GM23338 (cell line): ENCODE measurements around the gene SCO1. TPM values are rescaled to one million over a fixed set of nuclear protein-coding genes. Genes with fewer than 3 reads are reported as not detected.
A peak's percentile ranks its signal among the peaks of the same experiment; 100 is the strongest.

ENCODE experiments used
- ATAC-seq: fragments of 200-7000 bp; cut with Tn5 transposase; 3 replicates; pipeline ENCODE4 v1.9.1; 2020
- DNase-seq: peaks from one replicate; pipeline ENCODE4 v3.0.0-alpha.2; 2015; ENCODE audit warnings: low spot score
- H2AFZ ChIP-seq: fragments of 200-600 bp; sonication (generic); 2 replicates; pipeline ENCODE4 v1.8.0; 2016; ENCODE audit warnings: antibody characterized with exemption, mild to moderate bottlenecking, moderate library complexity
- H3F3A ChIP-seq: fragments of 200-600 bp; sonication (generic); replicated peaks from 2 replicates; pipeline ENCODE4 v1.8.0; 2017; ENCODE audit warnings: antibody characterized with exemption, mixed run types, low read depth
- H3K27ac ChIP-seq: fragments of 200-600 bp; sonication (generic); 2 replicates; pipeline ENCODE4 v1.6.1; 2016; ENCODE audit warnings: low read depth
- H3K27me3 ChIP-seq: fragments of 200-600 bp; sonication (generic); 2 replicates; pipeline ENCODE4 v1.8.0; 2016; ENCODE audit warnings: mild to moderate bottlenecking, mixed run types, moderate library complexity; ENCODE audit not compliant: insufficient read depth
- H3K36me3 ChIP-seq: fragments of 200-600 bp; sonication (generic); 2 replicates; pipeline ENCODE4 v1.8.0; 2016; ENCODE audit warnings: mild to moderate bottlenecking; ENCODE audit not compliant: insufficient read depth
- H3K4me1 ChIP-seq: fragments of 200-600 bp; sonication (generic); 2 replicates; pipeline ENCODE4 v1.8.0; 2016; ENCODE audit warnings: mild to moderate bottlenecking, moderate library complexity; ENCODE audit not compliant: insufficient read depth
- H3K4me2 ChIP-seq: fragments of 200-600 bp; sonication (generic); 2 replicates; pipeline ENCODE4 v1.7.1; 2017; ENCODE audit warnings: mixed run types
- H3K4me3 ChIP-seq: fragments of 200-600 bp; sonication (generic); 2 replicates; pipeline ENCODE4 v1.6.1; 2016; ENCODE audit warnings: mixed run types
- H3K79me2 ChIP-seq: fragments of 200-600 bp; sonication (generic); replicated peaks from 2 replicates; pipeline ENCODE4 v1.8.0; 2017; ENCODE audit warnings: mild to moderate bottlenecking; ENCODE audit not compliant: insufficient read depth
- H3K9me2 ChIP-seq: fragments of 200-600 bp; sonication (generic); 2 replicates; pipeline ENCODE4 v1.8.0; 2017; ENCODE audit not compliant: insufficient read depth
- H4K20me1 ChIP-seq: fragments of 200-600 bp; sonication (generic); replicated peaks from 2 replicates; pipeline ENCODE4 v1.8.0; 2017; ENCODE audit warnings: mild to moderate bottlenecking; ENCODE audit not compliant: insufficient read depth
- H3K27ac Mint-ChIP-seq: 2 replicates; pipeline ENCODE4 v1.8.0; 2020; ENCODE audit warnings: inconsistent platforms, mild to moderate bottlenecking, moderate library complexity, mixed read lengths
- H3K27me3 Mint-ChIP-seq: 3 replicates; pipeline ENCODE4 v1.8.0; 2022; ENCODE audit warnings: low read depth, mild to moderate bottlenecking, moderate library complexity, mixed read lengths, inconsistent platforms; ENCODE audit not compliant: insufficient read depth, poor library complexity
- H3K36me3 Mint-ChIP-seq: 3 replicates; pipeline ENCODE4 v1.8.0; 2021; ENCODE audit warnings: low read depth, mild to moderate bottlenecking, inconsistent platforms, moderate library complexity, mixed read lengths
- H3K4me1 Mint-ChIP-seq: 3 replicates; pipeline ENCODE4 v1.8.0; 2020; ENCODE audit warnings: mild to moderate bottlenecking, inconsistent platforms, mixed read lengths
- H3K4me3 Mint-ChIP-seq: 3 replicates; pipeline ENCODE4 v1.8.0; 2021; ENCODE audit warnings: moderate library complexity, mild to moderate bottlenecking, inconsistent platforms, mixed read lengths
- H3K9me3 Mint-ChIP-seq: 3 replicates; pipeline ENCODE4 v1.8.0; 2020; ENCODE audit warnings: moderate library complexity, mild to moderate bottlenecking, inconsistent platforms, mixed read lengths
- CREB1 ChIP-seq: fragments of 250-450 bp; sonication (Bioruptor Pico); IDR thresholded peaks from 2 replicates; pipeline ENCODE4 v1.5.0; 2020; ENCODE audit warnings: low read depth, mild to moderate bottlenecking, moderate library complexity
- CTCF ChIP-seq, 2 experiments: fragments of 200-600 bp in 1 of 2; sonication (generic) in 1 of 2; conservative IDR thresholded peaks; 2 replicates each; pipeline versions ENCODE4 v1.5.1 to v1.6.1; 2016 to 2017; ENCODE audit warnings: antibody characterized with exemption in 2 of 2, low read depth in 2 of 2, mild to moderate bottlenecking in 2 of 2, moderate library complexity in 1 of 2
- ETS1 ChIP-seq: IDR thresholded peaks from 2 replicates; pipeline ENCODE4 v1.6.1; 2016; ENCODE audit warnings: antibody characterized with exemption
- NANOG ChIP-seq: IDR thresholded peaks from 2 replicates; pipeline ENCODE4 v1.6.1; 2016; ENCODE audit warnings: antibody characterized with exemption, borderline replicate concordance
- POLR2AphosphoS5 ChIP-seq: IDR thresholded peaks from 2 replicates; pipeline ENCODE4 v1.6.1; 2016; ENCODE audit warnings: antibody characterized with exemption, low read depth
- ZNF114 ChIP-seq: fragments of 250-450 bp; sonication (Bioruptor Pico); IDR thresholded peaks from 2 replicates; pipeline ENCODE4 v1.5.0; 2020; ENCODE audit warnings: mild to moderate bottlenecking, moderate library complexity
- ZNF331 ChIP-seq: fragments of 250-450 bp; sonication (Bioruptor Pico); IDR thresholded peaks from 2 replicates; pipeline ENCODE4 v1.5.0; 2020; ENCODE audit warnings: low read depth, mild to moderate bottlenecking, moderate library complexity
- polyA plus RNA-seq: library from polyadenylated mRNA; unstranded; fragments of >200 nt; fragmentation: Nextera tagmentation; extraction: Ambion mirVana; gene quantifications from 2 replicates; pipeline ENCODE4 v1.2.1, GENCODE V29; 2016
- total RNA-seq: library from RNA; depleted of rRNA; stranded (reverse); fragments of >200 nt; shearing (Covaris generic); gene quantifications from 2 replicates; pipeline ENCODE4 v1.2.3, GENCODE V29; 2014

SCO1 gene
- total and polyA plus RNA-seq, 2 experiments from 2014 or later, result 43.9 to 72.5 TPM

DNA sequence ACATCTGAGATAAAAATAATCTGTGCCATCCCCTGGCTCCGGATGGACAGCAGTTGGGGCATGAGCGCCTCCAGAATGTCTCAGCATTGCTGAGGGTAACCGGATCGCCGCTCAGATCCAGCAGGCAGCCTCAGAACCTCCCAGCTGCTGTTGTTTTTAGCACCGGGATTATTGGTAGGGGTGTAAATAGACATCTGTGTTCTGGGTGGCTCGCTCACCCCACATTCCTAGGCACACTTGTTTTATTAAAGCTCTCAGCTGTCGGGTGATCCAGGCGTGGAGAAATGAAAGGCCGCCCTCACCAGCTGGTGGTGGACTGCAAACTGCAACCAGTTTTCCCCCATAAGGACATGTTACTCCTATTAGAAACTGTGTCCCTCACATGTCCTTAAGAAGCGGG is 72.4 kb downstream of the SCO1 start (continued):
- no peak for TF ChIP-seq ETS1
- no peak for TF ChIP-seq CTCF (conservative IDR thresholded peaks at IDR 0.05; ENCODE audit: low read depth in 2 of 2)
- TF ChIP-seq POLR2AphosphoS5, result no peak
- TF ChIP-seq NANOG, result no peak

GRCh38 chr17:10623737-10624338 is 73.5 kb downstream of the SCO1 start:
- H3K9me2 ChIP-seq, result 0 out of 2 replicates have a peak, but pooled peaks cover 5% of the 10 kb centered on the region
- TF ChIP-seq ZNF114 (CRISPR knock-in tag) (no peak), ZNF331 (CRISPR knock-in tag) (no peak), POLR2AphosphoS5 (no peak)
- H3F3A ChIP-seq, result no peaks in the 10 kb centered on the region
- H3K27me3 ChIP-seq, result no peaks in the 10 kb centered on the region
- no peak overlapping the region for H3K4me3 ChIP-seq
- no peaks in the 10 kb centered on the region for H3K4me1 ChIP-seq
- no peak overlapping the region for H2AFZ ChIP-seq
- no peaks in the 10 kb centered on the region for H3K9me3 Mint-ChIP-seq
- 0 out of 3 replicates have a peak, but pooled peaks cover under 1% of the 10 kb centered on the region for H3K36me3 Mint-ChIP-seq
- H3K27ac ChIP-seq, result no peak overlapping the region
- H3K36me3 ChIP-seq, result no peaks in the 10 kb centered on the region
- no peaks in the 10 kb centered on the region for H4K20me1 ChIP-seq
- DNase-seq, result no peak
- H3K4me1 Mint-ChIP-seq, result no peaks in the 10 kb centered on the region
- no peak overlapping the region for H3K4me2 ChIP-seq
- no peaks in the 10 kb centered on the region for H3K79me2 ChIP-seq
- no peak for ATAC-seq
- H3K27ac Mint-ChIP-seq, result no peak overlapping the region
- no peak overlapping the region for H3K4me3 Mint-ChIP-seq
- H3K27me3 Mint-ChIP-seq, result peaks cover 2% of the 10 kb centered on the region

- ATAC-seq (no peak), DNase-seq (no peak)
- H3K27ac Mint-ChIP-seq, result no peak overlapping the region
- H3K36me3 Mint-ChIP-seq, result no peaks in the 10 kb centered on the region
- no peaks in the 10 kb centered on the region for H4K20me1 ChIP-seq
- H3K9me2 ChIP-seq, result 0 out of 2 replicates have a peak, but pooled peaks cover 5% of the 10 kb centered on the region
- H3K79me2 ChIP-seq, result no peaks in the 10 kb centered on the region
- H3K4me3 Mint-ChIP-seq, result no peak overlapping the region
- no peaks in the 10 kb centered on the region for H3K27me3 ChIP-seq
- H3K4me3 ChIP-seq, result no peak overlapping the region
- no peaks in the 10 kb centered on the region for H3K4me1 ChIP-seq
- no peaks in the 10 kb centered on the region; the same call in 2 of the 3 replicates for H3K9me3 Mint-ChIP-seq
- H3K4me1 Mint-ChIP-seq, result peaks cover 4% of the 10 kb centered on the region; the same call in 2 of the 3 replicates
- H3F3A ChIP-seq, result no peaks in the 10 kb centered on the region
- no peaks in the 10 kb centered on the region for H3K36me3 ChIP-seq
- peaks cover 9% of the 10 kb centered on the region for H3K27me3 Mint-ChIP-seq
- no peak overlapping the region for H3K27ac ChIP-seq
- H3K4me2 ChIP-seq, result no peak overlapping the region
- H2AFZ ChIP-seq, result peak overlapping the region; percentile 23; the same call in 1 of the 2 replicates
- TF ChIP-seq CREB1 (CRISPR knock-in tag), result no peak
- no peak for TF ChIP-seq CTCF (conservative IDR thresholded peaks at IDR 0.05; ENCODE audit: low read depth in 2 of 2)
- no peak for TF ChIP-seq ZNF114 (CRISPR knock-in tag)
Observed at GRCh38 chr17:10622617-10623485, 74.5 kb downstream of the SCO1 start.
